Activated T-cell treated with anti-CD3 and anti-CD28 coated beads for 48 hours (primary cell): ENCODE data around the gene EYA2.

ENCODE experiments used
- DNase-seq: peaks from one replicate; pipeline ENCODE4 v3.0.0-alpha.2; 2020; ENCODE audit warnings: low read depth

The EYA2 gene

GRCh38 chr20:47036091-47036870 is 141.6 kb downstream of the EYA2 start:
- no peak for DNase-seq

- DNase-seq, result no peak
Measured at GRCh38 chr20:47038566-47039560, 144.2 kb downstream of the EYA2 start.

- DNase-seq, result no peak
Measured at GRCh38 chr20:47040506-47041125, 146.0 kb downstream of the EYA2 start.

- no peak for DNase-seq
Measured at GRCh38 chr20:47041396-47041899, 146.8 kb downstream of the EYA2 start.

- no peak for DNase-seq
Measured at GRCh38 chr20:47042464-47042863, 147.8 kb downstream of the EYA2 start.

- no peak for DNase-seq
Measured at GRCh38 chr20:47043086-47043485, 148.4 kb downstream of the EYA2 start.

GRCh38 chr20:47044938-47045337 is 150.3 kb downstream of the EYA2 start:
- DNase-seq, result no peak

- DNase-seq, result no peak
Measured at GRCh38 chr20:47048054-47048453, 153.4 kb downstream of the EYA2 start.

- DNase-seq, result no peak
Measured at GRCh38 chr20:47049771-47050170, 155.1 kb downstream of the EYA2 start.

GRCh38 chr20:47050996-47051395 is 156.4 kb downstream of the EYA2 start:
- DNase-seq, result no peak

- no peak for DNase-seq
Measured at GRCh38 chr20:47051936-47052526, 157.4 kb downstream of the EYA2 start.

GRCh38 chr20:47054506-47054905 is 159.9 kb downstream of the EYA2 start:
- no peak for DNase-seq

- no peak for DNase-seq
Measured at GRCh38 chr20:47054945-47055344, 160.3 kb downstream of the EYA2 start.

GRCh38 chr20:47055699-47056369 is 161.2 kb downstream of the EYA2 start:
- no peak for DNase-seq

- no peak for DNase-seq
Measured at GRCh38 chr20:47057661-47058060, 163.0 kb downstream of the EYA2 start.

GRCh38 chr20:47058236-47058635 is 163.6 kb downstream of the EYA2 start:
- DNase-seq, result no peak

- DNase-seq, result no peak
Measured at GRCh38 chr20:47059536-47059935, 164.9 kb downstream of the EYA2 start.

- no peak for DNase-seq
Measured at GRCh38 chr20:47061549-47061948, 166.9 kb downstream of the EYA2 start.

- no peak for DNase-seq
Measured at GRCh38 chr20:47062226-47062890, 167.7 kb downstream of the EYA2 start.

- no peak for DNase-seq
Measured at GRCh38 chr20:47063407-47063806, 168.8 kb downstream of the EYA2 start.

GRCh38 chr20:47063808-47064207 is 169.2 kb downstream of the EYA2 start:
- no peak for DNase-seq
